Osteoblast (primary cell): ENCODE data around the gene PEAK3. TPM values are rescaled to one million over a fixed set of nuclear protein-coding genes. Genes with fewer than 3 reads are reported as not detected.
A peak's percentile ranks its signal among the peaks of the same experiment; 100 is the strongest.

Experiments
- DNase-seq: peaks from one replicate; pipeline ENCODE4 v3.0.0; 2011; ENCODE audit warnings: low spot score, mixed read lengths; ENCODE audit not compliant: insufficient read length; ENCODE audit errors: missing footprints
- H2AFZ ChIP-seq: 2 replicates; pipeline ENCODE4 v1.6.0; 2011; ENCODE audit warnings: mild to moderate bottlenecking, low read length
- H3K27ac ChIP-seq: 2 replicates; pipeline ENCODE4 v1.5.1; 2011; ENCODE audit warnings: mild to moderate bottlenecking, low read depth, low read length, moderate library complexity
- H3K27me3 ChIP-seq: 2 replicates; pipeline ENCODE4 v1.6.0; 2012; ENCODE audit warnings: mild to moderate bottlenecking, control low read depth, inconsistent platforms, low read length, moderate library complexity; ENCODE audit not compliant: insufficient read depth
- H3K36me3 ChIP-seq: 2 replicates; pipeline ENCODE4 v1.5.1; 2011; ENCODE audit warnings: mild to moderate bottlenecking, low read length, control low read depth, moderate library complexity; ENCODE audit not compliant: insufficient read depth
- H3K4me1 ChIP-seq: 2 replicates; pipeline ENCODE4 v1.5.1; 2011; ENCODE audit warnings: mild to moderate bottlenecking, low read length, control low read depth, moderate library complexity; ENCODE audit not compliant: insufficient read depth
- H3K4me2 ChIP-seq: 2 replicates; pipeline ENCODE4 v1.6.0; 2011; ENCODE audit warnings: mild to moderate bottlenecking, low read length; ENCODE audit not compliant: insufficient read depth
- H3K4me3 ChIP-seq: fragments of 200-600 bp; sonication (generic); 3 replicates; pipeline ENCODE4 v1.5.1; 2012; ENCODE audit warnings: mild to moderate bottlenecking, low read length, inconsistent platforms; ENCODE audit not compliant: insufficient read depth
- H3K79me2 ChIP-seq: 2 replicates; pipeline ENCODE4 v1.6.0; 2012; ENCODE audit warnings: mild to moderate bottlenecking, low read length, control low read depth, inconsistent platforms; ENCODE audit not compliant: insufficient read depth
- H3K9me3 ChIP-seq: 2 replicates; pipeline ENCODE4 v1.5.1; 2011; ENCODE audit warnings: low read depth, low read length, control low read depth
- H4K20me1 ChIP-seq: 2 replicates; pipeline ENCODE4 v1.6.0; 2012; ENCODE audit warnings: mild to moderate bottlenecking, low read length, control low read depth; ENCODE audit not compliant: insufficient read depth
- total RNA-seq: library from RNA; depleted of rRNA; stranded (reverse); fragments of >200 nt; gene quantifications from 2 replicates; pipeline ENCODE4 v1.2.3, GENCODE V29; 2012
- TF ChIP-seq, protein P1 (sequence below): IDR thresholded peaks from 2 replicates; pipeline ENCODE4 v1.5.1; 2011; ENCODE audit warnings: mild to moderate bottlenecking, low read depth, low read length, moderate library complexity; ENCODE audit errors: extremely low read depth

Gene PEAK3
- under 0.01 TPM in 1 of 2 replicates, not detected in the other for total RNA-seq

DNA sequence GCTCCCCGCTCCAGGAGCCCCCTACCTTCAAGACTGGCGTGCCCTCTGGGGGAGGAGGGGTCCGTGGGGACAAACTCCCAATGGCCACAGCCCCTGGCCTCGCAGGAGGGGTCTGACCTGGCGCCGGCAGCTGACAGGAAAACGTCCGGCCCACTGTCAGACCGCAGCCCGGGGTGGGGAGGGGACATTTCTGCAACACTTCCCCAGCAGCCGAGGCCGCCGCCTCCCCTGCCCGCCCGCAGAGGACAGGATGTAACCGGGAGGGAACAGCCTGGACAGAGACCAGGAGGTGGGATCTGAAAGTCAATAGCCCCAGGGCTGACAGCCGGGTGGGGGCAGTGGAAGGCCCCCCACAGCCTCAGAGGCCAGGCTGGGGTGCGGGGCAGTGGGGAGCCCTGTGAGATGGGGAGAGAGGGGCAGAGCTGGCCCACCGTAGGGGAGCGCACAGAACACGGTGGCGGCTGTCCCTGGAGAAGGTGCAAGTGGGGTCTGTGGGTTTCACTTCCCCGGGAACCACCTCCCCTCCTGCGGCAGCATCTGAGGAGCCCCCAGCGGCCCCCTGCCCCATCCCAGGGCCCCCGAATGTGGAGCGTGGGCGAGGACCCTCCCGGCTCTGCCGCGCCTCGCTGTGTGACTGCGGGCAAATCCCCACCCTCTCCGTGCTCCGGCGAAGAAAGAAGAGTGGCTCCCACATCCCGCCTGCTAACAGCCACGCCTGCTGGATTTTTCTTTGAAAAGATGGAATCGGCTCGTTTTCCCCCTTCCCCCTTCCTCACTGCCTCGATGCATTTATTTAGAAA is at the start of gene PEAK3:
PEAK3 (minus strand) TSS at position 114 of the 800 bp plus-strand sequence. CDS start 1,244 bp downstream, outside the sequence.
- H3K9me3 ChIP-seq = no peaks in the 10 kb centered on the region
- TF ChIP-seq, protein P1, sequence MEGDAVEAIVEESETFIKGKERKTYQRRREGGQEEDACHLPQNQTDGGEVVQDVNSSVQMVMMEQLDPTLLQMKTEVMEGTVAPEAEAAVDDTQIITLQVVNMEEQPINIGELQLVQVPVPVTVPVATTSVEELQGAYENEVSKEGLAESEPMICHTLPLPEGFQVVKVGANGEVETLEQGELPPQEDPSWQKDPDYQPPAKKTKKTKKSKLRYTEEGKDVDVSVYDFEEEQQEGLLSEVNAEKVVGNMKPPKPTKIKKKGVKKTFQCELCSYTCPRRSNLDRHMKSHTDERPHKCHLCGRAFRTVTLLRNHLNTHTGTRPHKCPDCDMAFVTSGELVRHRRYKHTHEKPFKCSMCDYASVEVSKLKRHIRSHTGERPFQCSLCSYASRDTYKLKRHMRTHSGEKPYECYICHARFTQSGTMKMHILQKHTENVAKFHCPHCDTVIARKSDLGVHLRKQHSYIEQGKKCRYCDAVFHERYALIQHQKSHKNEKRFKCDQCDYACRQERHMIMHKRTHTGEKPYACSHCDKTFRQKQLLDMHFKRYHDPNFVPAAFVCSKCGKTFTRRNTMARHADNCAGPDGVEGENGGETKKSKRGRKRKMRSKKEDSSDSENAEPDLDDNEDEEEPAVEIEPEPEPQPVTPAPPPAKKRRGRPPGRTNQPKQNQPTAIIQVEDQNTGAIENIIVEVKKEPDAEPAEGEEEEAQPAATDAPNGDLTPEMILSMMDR = no peak
- peak within 1 kb of the TSS; percentile 65 for H3K4me2 ChIP-seq
- peaks cover 4% of the 10 kb centered on the region for H3K79me2 ChIP-seq
- H2AFZ ChIP-seq = no peak within 1 kb of the TSS
- DNase-seq = peak; percentile 96
- H3K36me3 ChIP-seq = no peaks in the 10 kb centered on the region
- H3K4me1 ChIP-seq = peaks cover 7% of the 10 kb centered on the region
- no peak within 1 kb of the TSS for H3K27ac ChIP-seq
- H4K20me1 ChIP-seq = peaks cover 48% of the 10 kb centered on the region
- no peaks in the 10 kb centered on the region for H3K27me3 ChIP-seq
- peak within 1 kb of the TSS; percentile 55 for H3K4me3 ChIP-seq

DNA sequence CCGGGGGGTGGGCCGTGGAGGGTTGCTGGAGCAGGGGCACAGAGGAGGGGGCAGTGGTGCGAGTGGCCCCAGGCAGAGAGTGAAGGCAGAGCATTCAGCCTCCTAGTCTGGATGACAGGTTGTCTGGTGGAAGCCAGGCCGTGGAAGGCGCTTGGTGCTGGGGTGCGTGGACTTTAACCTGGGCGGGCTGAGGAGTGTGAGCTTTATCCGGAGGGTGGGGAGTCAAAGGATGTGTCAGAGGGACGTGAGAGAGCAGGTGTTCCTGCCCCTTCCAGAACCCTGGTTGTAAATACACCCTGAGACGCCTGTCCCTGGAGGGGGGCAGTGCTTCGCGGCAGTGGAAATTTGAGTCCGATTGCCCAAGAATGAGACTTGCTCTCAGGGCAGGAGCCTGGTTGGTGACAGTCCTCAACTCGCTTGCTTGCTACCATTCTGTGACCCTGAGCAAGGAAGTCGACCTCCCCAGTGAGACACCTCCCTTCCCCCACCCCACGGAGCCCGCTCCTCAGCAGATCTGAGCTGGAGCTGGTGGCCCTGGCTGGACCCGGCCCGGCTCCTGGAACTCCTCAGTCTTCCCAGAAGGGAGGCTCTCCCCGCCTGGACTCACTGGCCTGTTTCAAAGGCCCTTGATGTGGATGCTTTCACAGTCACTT is 48.8 kb upstream of the PEAK3 start:
- Histone ChIP-seq H2AFZ (no peak overlapping the region), H3K36me3 (peaks cover 9% of the 10 kb centered on the region), H3K9me3 (no peaks in the 10 kb centered on the region), H3K4me2 (no peak overlapping the region), H3K4me1 (peaks cover 19% of the 10 kb centered on the region), H3K27ac (no peak overlapping the region), H3K79me2 (peaks cover 92% of the 10 kb centered on the region), H3K27me3 (no peaks in the 10 kb centered on the region), H3K4me3 (no peak overlapping the region), H4K20me1 (peaks cover 40% of the 10 kb centered on the region)
- TF ChIP-seq, protein P1 = no peak
- no peak for DNase-seq

DNA sequence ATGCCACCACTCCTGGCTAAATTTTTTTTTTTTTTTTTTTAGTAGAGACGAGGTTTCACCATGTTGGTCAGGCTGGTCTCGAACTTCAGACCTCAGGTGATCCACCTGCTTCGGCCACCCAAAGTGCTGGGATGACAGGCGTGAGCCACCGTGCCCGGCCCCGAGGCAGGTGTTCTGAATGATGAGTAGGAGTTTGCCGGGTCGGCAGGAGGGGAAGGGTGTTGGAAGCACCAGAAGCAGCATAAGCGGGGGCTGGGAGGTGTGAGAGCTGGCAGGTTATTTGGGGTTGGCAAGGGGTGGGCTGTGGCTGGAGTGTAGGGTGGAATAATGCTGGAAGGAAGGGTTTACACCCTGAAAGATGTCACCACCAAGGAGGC is 48.3 kb upstream of the PEAK3 start:
- TF ChIP-seq, protein P1 = no peak
- Histone ChIP-seq H3K4me1 (peaks cover 19% of the 10 kb centered on the region), H3K79me2 (peaks cover 92% of the 10 kb centered on the region)

DNA sequence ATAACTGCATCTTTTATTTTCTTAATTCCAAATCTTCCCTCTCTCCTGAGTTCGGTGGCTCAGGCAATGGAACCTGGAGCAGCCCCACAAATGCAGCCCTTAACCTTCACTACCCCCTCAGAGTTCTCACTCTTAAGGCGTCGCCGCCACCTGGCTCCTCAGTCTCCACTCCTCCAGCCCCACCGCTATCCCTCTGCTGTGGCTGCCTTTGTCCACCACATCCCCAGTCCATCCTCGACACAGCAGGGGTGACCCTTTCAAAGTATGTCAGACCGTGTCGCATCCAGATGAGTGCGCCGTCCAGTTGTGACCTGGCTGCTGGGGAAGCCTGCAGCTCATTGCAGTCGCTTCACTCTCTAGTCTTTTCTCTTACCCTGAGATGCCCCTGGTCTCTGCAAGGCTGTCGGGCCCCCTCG is 47.5 kb upstream of the PEAK3 start:
- Histone ChIP-seq H3K79me2 (peaks cover 95% of the 10 kb centered on the region), H3K4me3 (peak overlapping the region; percentile 90), H3K4me1 (peaks cover 19% of the 10 kb centered on the region), H2AFZ (no peak overlapping the region), H3K4me2 (peak overlapping the region; percentile 93), H4K20me1 (peaks cover 35% of the 10 kb centered on the region), H3K27ac (no peak overlapping the region), H3K9me3 (no peaks in the 10 kb centered on the region), H3K27me3 (no peaks in the 10 kb centered on the region), H3K36me3 (peaks cover 11% of the 10 kb centered on the region)
- no peak for DNase-seq
- TF ChIP-seq, protein P1 = no peak

More for the DNA sequence above, 48.3 kb upstream of the PEAK3 start:
- Histone ChIP-seq H3K27ac (no peak overlapping the region), H2AFZ (no peak overlapping the region), H3K36me3 (peaks cover 11% of the 10 kb centered on the region), H3K4me2 (no peak overlapping the region), H3K4me3 (no peak overlapping the region), H3K9me3 (no peaks in the 10 kb centered on the region), H3K27me3 (no peaks in the 10 kb centered on the region), H4K20me1 (peaks cover 36% of the 10 kb centered on the region)
- no peak for DNase-seq
